Thymus (tissue), 11 donors: ENCODE results near the gene IGSF8. TPM values are rescaled to one million over a fixed set of nuclear protein-coding genes. Genes with fewer than 3 reads are reported as not detected.
"Not testable (repeated sequence)": the region's sequence is repeated elsewhere in the genome, so short reads cannot be mapped to it uniquely, and the experiment has no call there.

Source experiments
- DNase-seq, 9 donors: peaks; one replicate each; pipeline ENCODE4 v3.0.0-alpha.2; 2013; ENCODE audit warnings: low spot score in 9 of 9, low read depth in 6 of 9, missing footprints in 1 of 9
- H3K27ac ChIP-seq, 2 donors: one replicate each; pipeline ENCODE4 v1.5.1; 2013; ENCODE audit warnings: control low read depth in 1 of 2, low read depth in 1 of 2, low read length in 1 of 2, mild to moderate bottlenecking in 1 of 2, moderate library complexity in 1 of 2
- H3K27me3 ChIP-seq, 2 donors: one replicate each; pipeline ENCODE4 v1.5.1; 2013; ENCODE audit warnings: low read length in 1 of 2; ENCODE audit not compliant: control insufficient read depth in 2 of 2, insufficient read depth in 1 of 2
- H3K36me3 ChIP-seq, 2 donors: one replicate each; pipeline ENCODE4 v1.5.1; 2013; ENCODE audit warnings: low read length in 1 of 2, mild to moderate bottlenecking in 1 of 2, moderate library complexity in 1 of 2; ENCODE audit not compliant: control insufficient read depth in 2 of 2, insufficient read depth in 2 of 2
- H3K4me1 ChIP-seq, 2 donors: one replicate each; pipeline ENCODE4 v1.5.1; 2013; ENCODE audit warnings: low read length in 2 of 2; ENCODE audit not compliant: control insufficient read depth in 2 of 2, insufficient read depth in 2 of 2
- H3K4me3 ChIP-seq, 2 donors: one replicate each; pipeline ENCODE4 v1.5.1; 2013; ENCODE audit warnings: low read length in 2 of 2, control low read depth in 1 of 2, mild to moderate bottlenecking in 1 of 2
- H3K9me3 ChIP-seq, 2 donors: one replicate each; pipeline ENCODE4 v1.5.1; 2013; ENCODE audit warnings: low read length in 1 of 2, mild to moderate bottlenecking in 1 of 2; ENCODE audit not compliant: control insufficient read depth in 2 of 2, insufficient read depth in 1 of 2
- WGBS: extraction: QIAGEN DNeasy Blood & Tissue Kit; methylation state at CpG from one replicate; pipeline ENCODE4 v1.1.7; 2013; 5-methylcytosine and 5-hydroxymethylcytosine counted together
- polyA plus RNA-seq: library from polyadenylated mRNA; stranded (reverse); fragments of 200-250 nt; gene quantifications from one replicate; pipeline ENCODE4 v1.2.3, GENCODE V29; 2013
- total RNA-seq: library from RNA; stranded (reverse); fragments of 120-200 nt; gene quantifications from one replicate; pipeline ENCODE4 v1.2.4, GENCODE V29; 2013
- donor health status: healthy.

Gene IGSF8
- total and polyA plus RNA-seq, 2 donors = 15.6 to 22.3 TPM

DNA sequence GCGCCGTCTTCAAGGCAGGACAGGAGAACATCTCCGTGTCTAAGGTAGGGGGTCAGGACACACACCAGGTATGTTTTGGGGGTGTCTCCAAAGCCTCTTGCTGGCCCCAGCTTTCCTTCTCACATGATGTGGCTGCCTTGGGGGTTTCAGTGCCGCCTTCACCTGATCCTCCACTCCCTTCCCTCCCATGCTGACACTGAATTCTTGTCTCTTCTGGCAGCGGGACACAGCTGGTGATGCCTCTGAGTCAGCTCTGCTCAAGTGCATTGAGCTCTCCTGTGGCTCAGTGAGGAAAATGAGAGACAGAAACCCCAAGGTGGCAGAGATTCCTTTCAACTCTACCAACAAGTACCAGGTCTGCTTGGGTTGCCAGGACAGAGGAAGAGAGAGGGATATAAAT, 30.6 kb upstream of the IGSF8 start:
- H3K27me3 ChIP-seq = peaks cover 0 to 6% of the 10 kb centered on the region in 2 donors
- no peaks in the 10 kb centered on the region for H3K4me1 ChIP-seq
- H3K27ac ChIP-seq = no peak overlapping the region
- 97% methylated on average over 5 of the region's 5 CpGs for WGBS
- no peaks in the 10 kb centered on the region for H3K36me3 ChIP-seq
- no peak overlapping the region for H3K4me3 ChIP-seq
- no peaks in the 10 kb centered on the region for H3K9me3 ChIP-seq
- no peak for DNase-seq

DNA sequence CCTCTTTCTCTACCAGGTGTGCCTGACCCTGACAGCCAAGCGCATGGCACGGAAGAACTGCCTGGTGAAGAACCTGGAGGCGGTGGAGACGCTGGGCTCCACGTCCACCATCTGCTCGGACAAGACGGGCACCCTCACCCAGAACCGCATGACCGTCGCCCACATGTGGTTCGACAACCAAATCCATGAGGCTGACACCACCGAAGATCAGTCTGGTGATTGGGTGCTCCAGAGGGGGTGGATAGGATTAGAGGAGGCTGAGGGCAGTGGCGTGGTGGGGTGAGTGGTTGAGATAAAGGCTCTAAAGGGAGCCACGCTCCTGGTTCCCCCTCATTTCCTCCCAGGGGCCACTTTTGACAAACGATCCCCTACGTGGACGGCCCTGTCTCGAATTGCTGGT, 30.2 kb upstream of the IGSF8 start:
- H3K36me3 ChIP-seq = no peaks in the 10 kb centered on the region
- no peak overlapping the region for H3K27ac ChIP-seq
- H3K4me3 ChIP-seq = no peak overlapping the region
- 93% methylated on average over 18 of the region's 18 CpGs for WGBS
- H3K9me3 ChIP-seq = no peaks in the 10 kb centered on the region
- H3K27me3 ChIP-seq = peaks cover 0 to 6% of the 10 kb centered on the region in 2 donors
- no peak for DNase-seq
- no peaks in the 10 kb centered on the region for H3K4me1 ChIP-seq

DNA sequence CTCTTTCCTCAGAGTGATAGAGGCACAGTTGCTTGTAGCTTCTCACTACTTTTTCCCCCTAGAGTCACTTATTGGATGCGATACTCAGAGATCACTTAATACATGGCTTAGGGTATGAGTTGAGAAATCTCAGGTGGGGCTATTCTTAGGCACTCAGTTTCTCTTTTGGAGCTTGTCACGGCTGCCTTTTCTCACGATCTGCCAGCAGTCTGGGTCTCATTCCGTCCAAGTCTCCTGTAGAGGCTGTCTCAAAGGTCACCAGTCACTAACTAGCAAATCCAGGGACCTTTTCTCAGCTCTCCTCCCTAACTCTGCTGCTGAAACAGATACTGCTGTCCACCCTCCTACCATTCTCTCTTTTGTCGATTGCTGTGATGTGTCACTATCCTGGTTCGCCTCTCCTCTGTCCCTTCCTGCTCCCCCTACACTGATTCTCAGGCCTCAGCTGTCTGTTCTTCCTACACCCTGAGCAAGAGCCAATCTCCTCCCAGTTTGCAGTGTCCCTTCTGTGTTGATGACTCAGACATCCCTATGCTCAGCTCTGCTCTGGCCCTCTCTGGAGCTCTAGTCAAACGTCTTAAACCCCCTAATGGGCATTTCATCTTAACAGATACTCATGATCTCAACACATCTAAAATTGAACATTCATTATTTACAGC, 29.6 kb upstream of the IGSF8 start:
- no peaks in the 10 kb centered on the region for H3K4me1 ChIP-seq
- H3K9me3 ChIP-seq = no peaks in the 10 kb centered on the region
- no peak for DNase-seq
- H3K27me3 ChIP-seq = peaks cover 0 to 6% of the 10 kb centered on the region in 2 donors
- H3K27ac ChIP-seq = no peak overlapping the region
- H3K36me3 ChIP-seq = no peaks in the 10 kb centered on the region
- 91% methylated on average over 7 of the region's 7 CpGs for WGBS
- no peak overlapping the region for H3K4me3 ChIP-seq

DNA sequence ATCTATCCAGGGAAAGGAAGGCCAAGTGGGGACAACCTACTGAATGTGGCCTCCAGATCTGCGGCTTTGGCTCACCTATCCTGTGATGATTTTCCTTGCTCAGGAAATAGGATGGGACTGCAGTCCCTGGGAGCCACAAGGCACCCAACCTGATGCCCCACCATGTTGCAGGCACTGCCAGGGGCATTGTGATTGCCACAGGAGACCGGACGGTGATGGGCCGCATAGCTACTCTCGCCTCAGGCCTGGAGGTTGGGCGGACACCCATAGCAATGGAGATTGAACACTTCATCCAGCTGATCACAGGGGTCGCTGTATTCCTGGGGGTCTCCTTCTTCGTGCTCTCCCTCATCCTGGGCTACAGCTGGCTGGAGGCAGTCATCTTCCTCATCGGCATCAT, 29.0 kb upstream of the IGSF8 start:
- H3K4me3 ChIP-seq = no peak overlapping the region
- H3K27me3 ChIP-seq = peaks cover 0 to 6% of the 10 kb centered on the region in 2 donors
- H3K27ac ChIP-seq = no peak overlapping the region
- no peaks in the 10 kb centered on the region for H3K36me3 ChIP-seq
- no peak for DNase-seq
- H3K4me1 ChIP-seq = no peaks in the 10 kb centered on the region
- no peaks in the 10 kb centered on the region for H3K9me3 ChIP-seq
- 99% methylated on average over 9 of the region's 9 CpGs for WGBS

DNA sequence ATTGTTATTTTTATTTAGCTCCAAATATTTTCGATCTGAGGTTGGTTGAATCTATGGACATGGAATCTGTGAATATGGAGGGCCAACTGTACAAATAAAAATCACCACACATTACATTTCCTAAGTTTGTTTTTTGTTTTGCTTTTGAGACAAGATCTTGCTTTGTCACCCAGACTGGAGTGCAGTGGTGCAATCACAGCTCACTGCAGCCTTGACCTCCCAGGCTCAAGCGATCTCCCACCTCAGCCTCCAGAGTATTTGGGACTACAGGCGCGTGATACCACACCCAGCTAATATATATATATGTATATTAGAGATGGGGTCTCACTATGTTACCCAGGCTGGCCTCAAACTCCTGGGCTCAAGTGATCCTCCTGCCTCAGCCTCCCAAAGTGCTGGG, 27.9 kb upstream of the IGSF8 start:
- H3K4me3 ChIP-seq, DNase-seq, H3K27me3 ChIP-seq, H3K4me1 ChIP-seq, H3K9me3 ChIP-seq, H3K36me3 ChIP-seq, H3K27ac ChIP-seq: not testable (repeated sequence)
- WGBS = 74% methylated on average over 4 of the region's 4 CpGs

DNA sequence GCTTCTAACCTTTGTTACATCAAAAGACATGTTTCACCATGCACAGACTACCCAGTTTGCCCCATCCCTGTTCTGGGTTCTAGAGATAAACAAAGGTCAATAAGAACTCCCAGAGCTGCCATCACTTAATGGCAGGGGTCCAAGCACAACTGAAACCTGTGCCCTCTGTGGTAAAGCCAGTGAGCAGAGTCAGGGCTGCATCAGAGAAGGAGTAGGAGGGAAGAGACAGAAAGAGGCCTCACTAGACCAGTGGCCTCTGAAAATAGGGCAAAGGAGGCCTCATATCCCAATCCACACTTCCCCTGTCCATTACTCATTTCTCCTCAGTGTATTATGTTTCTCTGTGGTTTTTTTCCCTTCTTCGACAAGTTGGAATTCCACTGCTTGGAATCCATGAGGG, 27.3 kb upstream of the IGSF8 start:
- no peaks in the 10 kb centered on the region for H3K4me1 ChIP-seq
- no peaks in the 10 kb centered on the region for H3K36me3 ChIP-seq
- no peak overlapping the region for H3K4me3 ChIP-seq
- no peak overlapping the region for H3K27ac ChIP-seq
- H3K9me3 ChIP-seq = no peaks in the 10 kb centered on the region
- no peak for DNase-seq
- 98% methylated on average over 1 of the region's 1 CpG for WGBS
- H3K27me3 ChIP-seq = no peaks in the 10 kb centered on the region

DNA sequence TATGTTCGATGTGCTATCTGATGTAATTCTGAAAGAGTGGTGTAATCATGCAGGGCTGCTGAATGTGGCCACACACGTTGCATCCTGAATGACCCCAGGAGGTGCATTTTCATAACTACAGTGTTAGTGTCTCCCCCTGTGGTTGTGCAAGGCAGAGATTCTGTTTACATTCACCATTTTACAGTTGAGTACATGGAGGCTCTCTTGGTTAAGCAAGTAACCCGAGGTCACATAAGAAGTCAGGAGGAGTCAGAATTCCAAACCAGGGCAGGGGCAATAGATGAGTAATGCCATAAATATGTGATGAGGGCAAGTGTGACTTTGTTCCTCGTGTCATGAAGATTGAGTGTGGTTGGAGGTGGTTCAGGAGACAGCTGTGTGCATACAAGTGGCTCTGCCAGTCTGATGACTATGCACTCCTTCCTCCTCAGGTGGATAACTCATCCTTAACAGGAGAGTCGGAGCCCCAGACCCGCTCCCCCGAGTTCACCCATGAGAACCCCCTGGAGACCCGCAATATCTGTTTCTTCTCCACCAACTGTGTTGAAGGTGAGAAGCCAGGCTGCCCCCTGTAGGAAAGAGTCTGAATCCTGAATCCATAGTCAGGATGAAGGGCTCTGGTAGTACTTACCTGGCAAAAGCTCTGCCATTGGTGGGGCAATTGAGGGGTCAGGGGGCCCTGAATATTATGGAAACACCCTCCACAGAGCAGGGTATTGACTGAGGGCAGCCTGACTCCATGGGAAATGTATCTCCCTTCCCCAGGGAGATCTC, 26.5 kb upstream of the IGSF8 start:
- H3K4me1 ChIP-seq = no peaks in the 10 kb centered on the region
- H3K27ac ChIP-seq = no peak overlapping the region
- no peaks in the 10 kb centered on the region for H3K36me3 ChIP-seq
- no peak for DNase-seq
- H3K27me3 ChIP-seq = no peaks in the 10 kb centered on the region
- no peaks in the 10 kb centered on the region for H3K9me3 ChIP-seq
- WGBS = 90% methylated on average over 8 of the region's 8 CpGs
- H3K4me3 ChIP-seq = no peak overlapping the region

DNA sequence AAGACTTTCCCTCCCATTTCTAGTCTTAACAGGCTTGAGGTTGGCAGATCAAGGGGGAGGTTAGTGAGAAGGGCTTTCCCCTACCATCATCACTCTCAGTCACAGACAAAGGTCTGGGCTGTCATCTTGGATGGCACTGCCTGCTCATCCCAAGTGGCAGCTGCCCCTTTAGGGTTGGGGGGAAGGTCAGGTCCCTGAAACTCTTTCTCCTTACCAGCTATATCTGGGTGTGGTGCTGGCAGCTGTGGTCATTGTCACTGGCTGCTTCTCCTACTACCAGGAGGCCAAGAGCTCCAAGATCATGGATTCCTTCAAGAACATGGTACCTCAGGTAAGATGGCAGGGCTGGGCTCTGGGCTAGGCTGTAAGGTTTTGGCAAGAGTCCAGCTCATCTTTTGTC, 25.3 kb upstream of the IGSF8 start:
- H3K9me3 ChIP-seq = no peaks in the 10 kb centered on the region
- no peak for DNase-seq
- no peak overlapping the region for H3K27ac ChIP-seq
- no peaks in the 10 kb centered on the region for H3K4me1 ChIP-seq
- no peak overlapping the region for H3K4me3 ChIP-seq
- H3K27me3 ChIP-seq = no peaks in the 10 kb centered on the region
- no peaks in the 10 kb centered on the region for H3K36me3 ChIP-seq

DNA sequence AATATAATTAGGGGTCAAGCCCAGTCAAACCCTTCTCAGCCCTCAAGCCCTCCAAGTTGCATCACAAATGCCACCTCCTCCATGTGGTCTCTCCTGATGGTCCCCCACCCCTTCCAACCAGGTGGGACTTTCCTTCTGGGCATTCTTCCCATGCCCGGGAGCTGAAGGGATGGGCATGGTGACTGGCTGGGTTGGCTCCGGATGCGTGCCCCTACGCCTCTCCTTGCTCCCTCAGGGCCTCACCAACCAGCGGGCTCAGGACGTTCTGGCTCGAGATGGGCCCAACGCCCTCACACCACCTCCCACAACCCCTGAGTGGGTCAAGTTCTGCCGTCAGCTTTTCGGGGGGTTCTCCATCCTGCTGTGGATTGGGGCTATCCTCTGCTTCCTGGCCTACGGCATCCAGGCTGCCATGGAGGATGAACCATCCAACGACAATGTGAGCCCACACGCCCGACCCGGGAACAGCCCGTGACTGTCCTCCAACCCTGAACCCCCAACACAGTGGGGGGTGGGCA, 24.6 kb upstream of the IGSF8 start:
- no peaks in the 10 kb centered on the region for H3K36me3 ChIP-seq

More for the DNA sequence above, 24.6 kb upstream of the IGSF8 start:
- 94% methylated on average over 16 of the region's 16 CpGs for WGBS
- Histone ChIP-seq H3K27me3 (peaks cover 0 to 2% of the 10 kb centered on the region in 2 donors), H3K4me1 (no peaks in the 10 kb centered on the region), H3K4me3 (no peak overlapping the region), H3K27ac (no peak overlapping the region), H3K9me3 (no peaks in the 10 kb centered on the region)
- no peak for DNase-seq
